ENCODE measurements around the gene NUDT6. TPM values are rescaled to one million over a fixed set of nuclear protein-coding genes. Genes with fewer than 3 reads are reported as not detected.
A peak's percentile ranks its signal among the peaks of the same experiment; 100 is the strongest.

NUDT6 gene
- total RNA-seq, 1 donor from 2014 or later, result 4.0 TPM

DNA sequence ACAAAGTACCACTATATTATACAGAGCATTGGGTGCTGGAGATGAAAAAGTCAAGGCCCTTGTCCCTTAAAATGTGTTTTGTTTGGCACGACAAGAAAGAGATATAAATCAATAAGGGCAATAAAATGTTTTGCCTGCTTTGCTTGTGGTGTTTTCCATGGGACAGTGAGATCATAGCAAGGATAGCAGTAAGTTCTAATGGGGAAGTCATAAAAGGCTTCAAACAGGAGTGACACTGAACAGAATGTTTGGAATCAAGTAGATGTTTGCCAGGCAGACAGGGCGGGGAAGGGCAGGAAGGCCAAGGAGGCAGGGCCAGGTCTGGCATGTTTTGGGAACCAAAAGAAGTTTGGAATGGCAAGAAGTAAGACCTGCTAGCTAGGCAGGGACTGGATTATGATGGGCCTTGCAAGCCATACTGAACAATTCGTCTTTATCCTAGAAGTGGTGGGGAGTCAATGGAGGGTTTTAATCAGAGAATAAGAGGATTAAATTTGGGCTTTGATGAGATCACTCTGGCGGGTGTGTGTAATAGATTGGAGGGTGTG is 79.3 kb downstream of the NUDT6 start:
- H3K9me3 ChIP-seq (ENCODE audit: insufficient read depth, low read depth, low read length), result no peaks in the 10 kb centered on the region
- H3K4me3 ChIP-seq (ENCODE audit: insufficient read depth, low read depth, low read length), result no peak overlapping the region
- no peaks in the 10 kb centered on the region for H3K4me1 ChIP-seq (ENCODE audit: insufficient read depth, low read length)
- no peak overlapping the region for H3K9ac ChIP-seq (ENCODE audit: low read length)
- peaks cover 7% of the 10 kb centered on the region for H3K36me3 ChIP-seq (ENCODE audit: insufficient read depth, low read length)
- Mint-ChIP-seq H3K27ac (ENCODE audit: unreplicated experiment) (peak overlapping the region; percentile 6), H3K4me3 (ENCODE audit: unreplicated experiment) (peak overlapping the region; percentile 17), H3K9me3 (ENCODE audit: unreplicated experiment) (peaks cover 5% of the 10 kb centered on the region), H3K4me1 (ENCODE audit: low read depth, unreplicated experiment) (peaks cover 18% of the 10 kb centered on the region), H3K36me3 (ENCODE audit: low read depth, unreplicated experiment) (peaks cover 15% of the 10 kb centered on the region), H3K27me3 (ENCODE audit: low read depth, unreplicated experiment) (no peaks in the 10 kb centered on the region)
- no peak overlapping the region for H3K4me2 ChIP-seq (ENCODE audit: low read length)
- H2AFZ ChIP-seq (ENCODE audit: low read depth, low read length), result no peak overlapping the region
- peaks cover 33% of the 10 kb centered on the region for H4K20me1 ChIP-seq (ENCODE audit: insufficient read depth, low read length)
- DNase-seq (ENCODE audit: low read depth), result no peak
- peaks cover 96% of the 10 kb centered on the region for H3K79me2 ChIP-seq (ENCODE audit: insufficient read depth, low read length)
- FAIRE-seq, result no peak
- H3K27me3 ChIP-seq (ENCODE audit: insufficient read depth, low read length), result no peaks in the 10 kb centered on the region
- no peak overlapping the region for H3K27ac ChIP-seq (ENCODE audit: low read depth, low read length)
- TF ChIP-seq, protein P1, sequence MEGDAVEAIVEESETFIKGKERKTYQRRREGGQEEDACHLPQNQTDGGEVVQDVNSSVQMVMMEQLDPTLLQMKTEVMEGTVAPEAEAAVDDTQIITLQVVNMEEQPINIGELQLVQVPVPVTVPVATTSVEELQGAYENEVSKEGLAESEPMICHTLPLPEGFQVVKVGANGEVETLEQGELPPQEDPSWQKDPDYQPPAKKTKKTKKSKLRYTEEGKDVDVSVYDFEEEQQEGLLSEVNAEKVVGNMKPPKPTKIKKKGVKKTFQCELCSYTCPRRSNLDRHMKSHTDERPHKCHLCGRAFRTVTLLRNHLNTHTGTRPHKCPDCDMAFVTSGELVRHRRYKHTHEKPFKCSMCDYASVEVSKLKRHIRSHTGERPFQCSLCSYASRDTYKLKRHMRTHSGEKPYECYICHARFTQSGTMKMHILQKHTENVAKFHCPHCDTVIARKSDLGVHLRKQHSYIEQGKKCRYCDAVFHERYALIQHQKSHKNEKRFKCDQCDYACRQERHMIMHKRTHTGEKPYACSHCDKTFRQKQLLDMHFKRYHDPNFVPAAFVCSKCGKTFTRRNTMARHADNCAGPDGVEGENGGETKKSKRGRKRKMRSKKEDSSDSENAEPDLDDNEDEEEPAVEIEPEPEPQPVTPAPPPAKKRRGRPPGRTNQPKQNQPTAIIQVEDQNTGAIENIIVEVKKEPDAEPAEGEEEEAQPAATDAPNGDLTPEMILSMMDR (IDR thresholded peaks at IDR 0.05; ENCODE audit: insufficient read depth, low read depth, low read length), result no peak
- TF ChIP-seq EZH2 (IDR thresholded peaks at IDR 0.05; ENCODE audit: insufficient read depth, low read length), result no peak

Other genes with a start within 250 kb of the NUDT6 start
- gene BBS12, start 189.9 kb downstream of the NUDT6 start, total RNA-seq, result 4.5 and 4.7 TPM in 2 replicates
- 30.5 and 38.4 TPM in 2 replicates for gene FGF2, start 95.8 kb downstream of the NUDT6 start, total RNA-seq

Measured in astrocyte (in vitro differentiated cells and primary cell).